KG1 (cell line): Measurements from ENCODE around the gene KRT32.

ENCODE experiments used
- DNase-seq: peaks from one replicate; lab custom pipeline; 2025; lab: John Stamatoyannopoulos, UW

The KRT32 gene

GRCh38 chr17:41492771-41493170, 25.6 kb upstream of the KRT32 start:
- no peak for DNase-seq

DNA sequence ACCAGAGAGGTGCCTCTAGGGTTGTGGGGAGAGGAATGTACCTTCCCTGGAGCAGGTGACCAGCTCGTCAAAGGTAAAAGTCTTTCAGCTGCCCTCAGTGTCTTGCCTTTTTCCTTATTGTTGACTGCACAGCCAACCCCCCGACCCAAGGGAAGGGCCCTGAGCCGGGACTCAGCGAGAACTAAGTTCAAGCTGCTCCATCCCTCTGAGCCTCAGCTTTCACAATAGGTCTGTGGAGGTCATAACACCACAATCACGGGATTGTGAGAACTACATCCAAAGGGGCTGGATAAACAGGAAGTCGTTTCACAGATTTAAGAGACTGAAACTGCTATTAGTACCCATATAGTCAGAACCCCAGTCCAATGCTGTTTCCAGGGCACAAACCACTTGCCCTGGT, 25.2 kb upstream of the KRT32 start:
- DNase-seq = no peak

GRCh38 chr17:41491476-41491875, 24.3 kb upstream of the KRT32 start:
- no peak for DNase-seq

- DNase-seq = no peak
Observed at GRCh38 chr17:41490000-41490990, 23.1 kb upstream of the KRT32 start.

DNA sequence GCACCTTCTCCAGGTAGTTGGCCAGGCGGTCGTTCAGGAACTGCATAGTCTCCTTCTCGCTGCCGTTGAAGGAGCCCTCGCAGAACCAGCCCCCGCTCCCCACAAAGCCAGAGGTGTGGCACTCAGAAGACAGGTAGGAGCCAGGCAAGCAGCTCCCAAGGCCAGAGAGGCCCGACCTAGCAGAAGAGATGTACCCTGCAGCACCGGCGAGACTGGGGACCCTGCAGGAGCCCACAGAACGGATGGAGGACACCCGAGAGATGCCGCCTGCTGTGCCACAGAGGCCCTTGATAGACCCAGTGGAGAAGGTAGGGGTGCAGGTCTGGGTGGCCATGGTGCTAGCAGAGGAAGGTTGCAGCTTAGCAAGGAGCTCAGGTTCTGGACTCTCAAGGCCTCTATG, 22.3 kb upstream of the KRT32 start, which contains the start of gene KRT36:
Gene KRT36, minus strand, starts transcription at position 380 of the 400 bp plus-strand sequence. Its CDS starts 46 bp downstream, at position 334.
- no peak for DNase-seq

GRCh38 chr17:41486809-41487530, 19.8 kb upstream of the KRT32 start:
- no peak for DNase-seq

- no peak for DNase-seq
Observed at GRCh38 chr17:41486316-41486715, 19.1 kb upstream of the KRT32 start.

DNA sequence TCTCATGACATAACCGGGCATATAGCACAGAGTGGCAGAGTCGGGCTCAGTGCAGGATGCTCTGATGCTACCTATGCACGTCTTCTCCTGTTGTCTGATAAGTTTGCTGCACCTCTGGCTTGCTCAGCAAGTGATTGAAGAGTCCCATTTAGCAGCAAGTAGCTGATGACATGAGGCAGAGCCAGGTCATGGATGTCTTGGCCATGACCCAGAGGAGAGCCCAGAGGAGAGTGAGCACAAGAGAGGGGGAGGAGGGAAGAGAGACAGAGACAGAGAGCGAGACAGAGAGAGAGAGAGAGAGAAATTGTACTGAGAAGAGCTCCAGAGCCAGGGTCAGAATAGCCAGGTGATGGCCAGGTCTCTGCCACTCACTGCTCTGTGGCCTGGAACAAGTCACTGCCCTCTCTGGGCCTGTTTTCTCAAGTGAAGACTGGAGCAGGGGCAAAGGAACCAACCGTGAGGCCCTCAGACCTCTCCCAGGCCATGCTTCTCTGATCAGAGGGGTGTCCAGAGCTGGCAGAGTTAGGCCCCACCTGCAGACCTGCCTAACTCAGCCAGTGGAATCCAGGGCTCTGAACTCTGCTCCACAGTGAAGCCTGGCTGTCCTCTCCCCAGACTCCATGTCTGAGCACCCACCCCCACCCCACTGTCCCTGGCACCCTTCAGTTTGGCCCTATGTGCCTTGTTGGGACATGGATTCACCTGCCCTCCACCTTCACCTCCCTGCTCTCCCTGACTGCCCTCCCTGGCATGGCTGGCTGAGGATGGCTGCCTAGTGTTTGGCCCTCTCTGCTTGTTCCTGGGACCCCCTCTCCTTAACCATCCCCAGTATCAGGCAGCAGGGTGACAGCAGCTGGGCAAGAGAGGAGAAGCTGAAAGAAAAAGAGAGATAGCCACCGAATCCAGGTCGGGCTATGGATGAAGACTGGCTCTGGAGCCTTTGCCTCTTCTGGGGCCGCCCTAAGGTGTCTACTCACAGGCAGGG, 18.0 kb upstream of the KRT32 start:
- no peak for DNase-seq

DNA sequence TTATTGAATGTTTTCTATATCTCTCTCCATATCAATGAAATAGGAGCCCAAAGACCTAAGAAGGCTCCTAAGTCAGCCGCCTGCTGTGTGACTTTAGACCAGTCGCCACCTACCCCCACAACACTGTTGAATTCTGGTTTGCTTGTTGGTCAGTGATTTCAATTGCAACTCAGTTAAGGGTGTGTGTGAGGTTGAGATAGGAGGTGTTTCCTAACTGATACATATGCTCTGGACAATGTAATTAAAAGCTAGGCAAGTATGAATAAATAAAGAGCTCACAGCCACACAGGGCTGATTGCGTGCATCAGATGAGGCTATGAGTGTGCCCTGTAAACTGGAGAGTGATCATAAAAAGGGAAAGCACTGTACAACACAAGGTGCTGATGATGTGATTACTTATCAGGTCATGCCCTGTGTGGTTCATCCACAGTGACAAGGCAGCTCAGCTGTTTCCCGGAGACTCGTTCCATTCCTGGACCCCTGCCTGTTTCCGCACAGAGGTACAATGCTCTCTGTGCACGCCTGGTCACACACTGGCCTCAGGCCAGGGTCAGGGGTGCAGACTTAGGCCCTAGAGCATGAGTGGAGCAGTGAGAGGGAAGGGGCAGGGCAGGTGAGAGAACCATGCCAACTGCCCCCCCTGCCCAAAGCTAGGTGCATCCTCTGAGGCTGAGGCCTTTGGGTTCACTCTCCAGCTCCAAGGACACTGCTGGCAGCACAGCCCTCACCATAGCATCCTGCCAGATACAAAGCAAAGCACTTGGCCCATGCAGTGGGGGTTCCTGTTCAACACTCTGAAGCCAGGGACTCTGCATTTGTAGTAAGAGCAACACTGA, 17.0 kb upstream of the KRT32 start:
- DNase-seq = no peak

DNA sequence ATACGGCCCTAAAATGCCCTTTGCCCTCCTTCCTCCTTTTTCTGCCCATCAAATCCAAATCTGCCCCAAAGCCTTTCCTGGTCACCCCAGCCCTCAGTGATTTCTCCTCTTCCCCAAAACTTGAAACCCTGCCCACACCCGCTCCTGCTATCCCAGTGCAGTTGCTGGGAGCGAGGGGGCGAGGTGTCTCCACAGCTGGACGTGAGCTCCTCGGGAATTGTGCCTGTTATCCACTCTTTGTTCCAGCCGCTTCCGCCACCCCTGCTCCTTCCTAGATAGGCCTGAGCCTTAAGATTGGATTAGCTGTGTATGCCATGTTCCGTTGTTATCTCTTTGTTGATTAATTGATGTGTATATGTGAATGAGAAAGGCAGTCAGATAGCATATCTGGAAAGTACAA, 16.3 kb upstream of the KRT32 start:
- no peak for DNase-seq

DNA sequence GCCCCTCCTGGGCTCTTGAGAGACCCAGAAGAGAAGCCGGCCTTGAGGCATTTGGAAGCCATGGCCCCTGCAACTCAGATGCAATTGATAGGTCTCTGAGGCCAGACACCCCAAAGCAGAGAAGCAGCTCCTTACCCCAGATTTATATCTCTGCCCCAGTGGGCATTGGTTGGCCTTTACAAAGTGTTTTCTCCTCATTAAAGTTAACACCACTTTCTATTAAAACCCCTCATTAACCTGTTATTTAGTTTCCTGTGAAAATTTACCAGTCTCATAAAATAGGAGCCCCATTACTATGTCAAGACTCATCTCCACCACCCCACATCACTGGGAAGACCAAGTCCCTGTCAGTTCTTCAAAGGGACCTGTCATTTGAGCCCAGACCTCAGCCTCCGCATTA, 13.8 kb upstream of the KRT32 start, which contains the start of gene KRT35:
Gene KRT35, minus strand, starts transcription at position 116 of the 400 bp plus-strand sequence. Its CDS starts 54 bp downstream, at position 62.
- no peak for DNase-seq

DNA sequence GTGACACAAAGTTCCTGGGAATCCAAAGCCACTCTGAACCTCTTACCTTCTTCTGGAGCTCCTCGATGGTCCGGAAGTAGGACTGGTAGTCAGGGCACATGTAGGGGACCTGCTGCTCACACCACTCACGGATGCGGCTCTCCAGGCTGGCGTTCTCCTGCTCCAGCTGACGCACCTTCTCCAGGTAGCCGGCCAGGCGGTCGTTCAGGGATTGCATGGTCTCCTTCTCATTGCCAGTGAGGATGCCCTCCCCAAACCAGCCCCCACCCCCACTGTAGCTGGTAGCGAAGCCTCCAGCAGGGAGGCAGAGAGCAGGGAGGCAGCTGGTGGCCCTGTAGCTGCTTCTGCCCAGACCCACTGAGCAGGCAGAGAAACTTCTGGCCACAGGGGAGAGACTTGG, 13.4 kb upstream of the KRT32 start:
- DNase-seq = no peak

DNA sequence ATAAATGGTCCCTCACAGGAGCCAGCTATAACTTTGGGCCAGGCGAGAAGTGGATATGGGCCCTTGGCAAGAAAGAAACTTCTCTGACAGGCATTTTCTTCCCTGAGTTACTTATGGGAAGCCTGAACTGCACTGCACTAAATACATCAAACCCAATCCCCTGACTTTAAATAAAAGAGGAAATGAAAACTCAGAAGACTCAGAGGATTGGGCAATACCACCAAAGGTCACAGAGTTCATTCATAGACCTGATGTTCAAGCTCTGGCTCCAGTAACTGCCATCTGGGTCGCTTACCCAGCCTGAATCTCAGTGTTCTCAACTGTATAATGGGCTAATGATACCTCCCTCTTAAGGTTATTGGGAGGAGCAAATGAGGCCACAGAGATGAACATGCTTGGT, 12.9 kb upstream of the KRT32 start:
- no peak for DNase-seq

- DNase-seq = no peak
Observed at GRCh38 chr17:41478237-41478636, 11.1 kb upstream of the KRT32 start.

- DNase-seq = no peak
Observed at GRCh38 chr17:41476866-41477815, 10.0 kb upstream of the KRT32 start.

GRCh38 chr17:41475421-41475820, 8.2 kb upstream of the KRT32 start:
- no peak for DNase-seq

DNA sequence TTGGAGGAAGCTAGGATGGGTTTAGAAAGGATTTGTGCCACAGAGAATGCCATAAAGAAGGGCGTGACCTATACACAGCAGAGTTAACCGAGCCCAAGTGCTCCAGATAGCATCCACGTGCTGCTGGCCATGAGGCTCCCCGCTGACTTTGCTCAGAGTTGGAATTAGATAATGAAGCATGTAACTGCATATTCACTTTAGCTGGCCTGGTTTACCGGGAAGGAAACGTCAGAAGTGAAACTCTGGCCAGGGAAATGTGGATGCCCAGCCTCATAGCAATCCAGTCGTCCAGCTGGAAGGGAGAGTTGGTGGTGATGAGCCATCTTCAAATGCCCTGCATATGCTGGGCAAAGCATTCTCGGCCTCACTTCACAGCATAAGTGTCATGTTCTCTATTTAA, 7.7 kb upstream of the KRT32 start:
- no peak for DNase-seq

DNA sequence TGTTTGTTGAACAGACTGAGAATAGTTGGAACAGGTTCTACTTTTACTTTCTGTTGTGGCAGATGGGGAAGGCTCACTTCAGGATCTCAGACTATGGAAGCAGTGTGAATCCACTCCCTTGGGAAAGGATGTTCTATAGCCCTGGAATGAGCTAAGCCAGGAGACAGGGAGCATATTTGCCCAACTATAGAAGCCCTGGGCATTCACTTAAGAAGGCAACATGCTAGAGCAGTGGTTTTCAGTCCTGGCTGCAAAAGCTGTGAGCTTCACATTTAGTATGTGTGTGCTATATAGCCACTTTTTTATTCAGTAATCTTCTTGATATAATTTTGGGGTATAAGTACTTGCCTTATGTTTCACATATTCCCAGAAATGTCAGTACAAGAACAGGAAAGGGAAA, 1.2 kb upstream of the KRT32 start:
- DNase-seq = no peak

DNA sequence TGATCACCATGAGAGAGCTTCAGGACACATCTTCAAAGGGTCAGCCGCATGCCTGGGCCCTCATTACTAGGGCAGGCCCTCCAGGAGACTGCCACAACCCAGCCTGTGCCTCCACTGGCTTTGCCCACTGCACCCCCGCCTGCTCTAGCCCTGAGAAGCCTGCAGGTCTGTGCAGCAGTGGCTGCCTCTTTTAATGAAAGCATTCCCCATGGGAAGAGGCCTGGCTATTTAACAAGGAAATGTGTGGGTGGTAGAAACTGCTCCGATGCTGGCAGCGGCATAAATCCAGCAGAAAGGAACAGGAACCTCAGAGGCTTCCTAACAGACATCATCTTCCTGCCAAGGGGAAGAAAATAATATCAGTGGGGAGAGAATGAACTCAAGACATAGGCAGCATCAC, 375 bp upstream of the KRT32 start:
- no peak for DNase-seq

DNA sequence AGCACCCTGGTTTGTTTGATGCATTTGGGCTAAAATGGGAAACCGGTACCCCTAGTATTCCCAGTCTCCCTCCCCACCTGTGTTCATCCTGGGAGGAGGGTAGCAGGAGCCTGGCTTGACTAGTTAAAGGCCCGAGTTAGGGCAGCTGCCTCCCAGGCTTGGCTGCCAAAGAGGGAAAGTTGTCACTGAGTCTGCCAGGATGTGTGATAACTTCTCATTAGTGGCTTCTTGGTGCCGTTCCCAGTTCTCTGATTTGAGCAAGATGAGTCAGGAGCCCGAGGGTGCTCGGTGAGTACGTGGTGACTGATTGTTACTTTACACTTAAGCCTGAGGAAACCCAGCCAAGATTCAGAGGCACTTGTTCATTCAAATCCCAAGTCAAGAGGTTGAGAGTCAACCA, 2.5 kb downstream of the KRT32 start:
- no peak for DNase-seq
